Endothelial cell of umbilical vein (primary cell): ENCODE measurements around the gene HNRNPK.

ENCODE experiments used
- EZH2 ChIP-seq: IDR thresholded peaks from 2 replicates; pipeline ENCODE4 v1.6.1; 2012; ENCODE audit warnings: borderline replicate concordance, low read depth, mild to moderate bottlenecking, moderate library complexity, low read length, inconsistent platforms; ENCODE audit not compliant: severe bottlenecking
- GATA2 ChIP-seq: IDR thresholded peaks from 2 replicates; pipeline ENCODE4 v1.7.0; 2011; ENCODE audit warnings: low read depth, mild to moderate bottlenecking, moderate library complexity, mixed read lengths, low read length; ENCODE audit not compliant: insufficient read length, insufficient read depth
- JUN ChIP-seq: IDR thresholded peaks from 2 replicates; pipeline ENCODE4 v1.6.1; 2011; ENCODE audit warnings: borderline replicate concordance, low read depth; ENCODE audit not compliant: insufficient read length, insufficient read depth
- POLR2A ChIP-seq: IDR thresholded peaks from 2 replicates; pipeline ENCODE4 v1.6.1; 2012; ENCODE audit warnings: low read depth, mild to moderate bottlenecking, control low read depth, low read length
- POLR2AphosphoS5 ChIP-seq: IDR thresholded peaks from 2 replicates; pipeline ENCODE4 v1.6.1; 2012; ENCODE audit warnings: low read depth, mild to moderate bottlenecking, control low read depth, low read length, moderate library complexity; ENCODE audit not compliant: insufficient read depth
- TF ChIP-seq, protein P1 (sequence below), 2 donors: IDR thresholded peaks; 1 replicate in 1 of 2; 2 replicates in 1 of 2; pipeline ENCODE4 v1.5.1; 2011; ENCODE audit warnings: low read length in 2 of 2, mild to moderate bottlenecking in 2 of 2, moderate library complexity in 2 of 2, control low read depth in 1 of 2, inconsistent platforms in 1 of 2, low read depth in 1 of 2; ENCODE audit not compliant: insufficient read depth in 1 of 2; ENCODE audit errors: extremely low read depth in 1 of 2

DNA sequence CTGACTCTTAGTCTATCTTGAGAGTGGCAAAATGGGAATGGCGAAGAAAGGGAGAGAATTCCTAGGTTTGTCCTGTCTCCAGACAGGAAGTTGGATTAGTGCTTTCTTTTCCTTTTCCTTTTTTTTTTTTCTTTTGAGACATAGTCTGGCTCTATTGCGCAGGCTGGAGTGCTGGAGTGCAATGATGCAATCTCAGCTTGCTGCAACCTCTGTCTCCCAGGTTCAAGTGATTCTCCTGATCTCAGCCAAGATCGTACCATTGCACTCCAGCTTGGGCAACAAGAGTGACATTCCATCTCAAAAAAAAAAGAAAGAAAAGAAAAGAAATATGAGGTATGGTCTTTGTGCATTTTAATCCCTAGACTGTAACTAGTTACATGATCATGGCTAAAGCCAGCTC is 46.2 kb downstream of the HNRNPK start:
- TF ChIP-seq GATA2: no peak
- TF ChIP-seq, protein P1, sequence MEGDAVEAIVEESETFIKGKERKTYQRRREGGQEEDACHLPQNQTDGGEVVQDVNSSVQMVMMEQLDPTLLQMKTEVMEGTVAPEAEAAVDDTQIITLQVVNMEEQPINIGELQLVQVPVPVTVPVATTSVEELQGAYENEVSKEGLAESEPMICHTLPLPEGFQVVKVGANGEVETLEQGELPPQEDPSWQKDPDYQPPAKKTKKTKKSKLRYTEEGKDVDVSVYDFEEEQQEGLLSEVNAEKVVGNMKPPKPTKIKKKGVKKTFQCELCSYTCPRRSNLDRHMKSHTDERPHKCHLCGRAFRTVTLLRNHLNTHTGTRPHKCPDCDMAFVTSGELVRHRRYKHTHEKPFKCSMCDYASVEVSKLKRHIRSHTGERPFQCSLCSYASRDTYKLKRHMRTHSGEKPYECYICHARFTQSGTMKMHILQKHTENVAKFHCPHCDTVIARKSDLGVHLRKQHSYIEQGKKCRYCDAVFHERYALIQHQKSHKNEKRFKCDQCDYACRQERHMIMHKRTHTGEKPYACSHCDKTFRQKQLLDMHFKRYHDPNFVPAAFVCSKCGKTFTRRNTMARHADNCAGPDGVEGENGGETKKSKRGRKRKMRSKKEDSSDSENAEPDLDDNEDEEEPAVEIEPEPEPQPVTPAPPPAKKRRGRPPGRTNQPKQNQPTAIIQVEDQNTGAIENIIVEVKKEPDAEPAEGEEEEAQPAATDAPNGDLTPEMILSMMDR (IDR thresholded peaks at IDR 0.05; ENCODE audit: extremely low read depth in 1 of 2, insufficient read depth in 1 of 2, low read depth in 1 of 2, low read length in 2 of 2): no peak
- no peak for TF ChIP-seq EZH2
- no peak for TF ChIP-seq POLR2AphosphoS5
- no peak for TF ChIP-seq POLR2A
- no peak for TF ChIP-seq JUN
